Prostate gland (tissue), 2 donors: ENCODE data around the gene ADAMTS2. TPM values are rescaled to one million over a fixed set of nuclear protein-coding genes. Genes with fewer than 3 reads are reported as not detected.

Experiments
- DNase-seq: peaks from one replicate; pipeline ENCODE4 v3.0.0-alpha.2; 2019; ENCODE audit warnings: low spot score
- H3K27ac ChIP-seq, 2 donors: fragments of 200-600 bp; sonication (generic); 2 replicates each; pipeline ENCODE4 v1.5.1; 2017 to 2019
- H3K27me3 ChIP-seq: fragments of 200-600 bp; sonication (generic); replicated peaks from 2 replicates; pipeline ENCODE4 v1.5.1; 2019; ENCODE audit not compliant: insufficient read depth
- H3K36me3 ChIP-seq, 2 donors: fragments of 200-600 bp; sonication (generic); 1 replicate in 1 of 2; 2 replicates in 1 of 2; pipeline versions ENCODE4 v1.5.1 to v1.8.1; 2017 to 2019
- H3K4me1 ChIP-seq: fragments of 200-600 bp; sonication (generic); replicated peaks from 2 replicates; pipeline ENCODE4 v1.5.1; 2019
- H3K4me3 ChIP-seq, 2 donors: fragments of 200-600 bp; sonication (generic); 2 replicates each; pipeline ENCODE4 v1.5.1; 2017 to 2019
- H3K9me3 ChIP-seq: fragments of 200-600 bp; sonication (generic); 2 replicates; pipeline ENCODE4 v1.5.1; 2017
- POLR2A ChIP-seq: fragments of 450-650 bp; IDR thresholded peaks from one replicate; pipeline ENCODE4 v1.6.1; 2016; ENCODE audit warnings: antibody characterized with exemption, mild to moderate bottlenecking
- POLR2AphosphoS5 ChIP-seq: sonication (generic); formaldehyde crosslinking; IDR thresholded peaks from one replicate; pipeline ENCODE4 v1.6.1; 2017; ENCODE audit warnings: antibody characterized with exemption
- WGBS: methylation state at CpG from one replicate; pipeline ENCODE4 v1.1.5; 2018; 5-methylcytosine and 5-hydroxymethylcytosine counted together
- intact Hi-C: fragments of 100-400 bp; cut with DNase I; formaldehyde crosslinking; loops from one replicate; pipeline ENCODE4 v1.14.2; 2022
- total RNA-seq, 2 donors: library from RNA; depleted of rRNA; stranded (reverse); fragments of >200 nt; gene quantifications; one replicate each; pipeline ENCODE4 v1.1.0, GENCODE V29; 2016
- TF ChIP-seq, protein P1 (sequence below), 4 experiments: fragments of 200-600 bp in 2 of 4; fragments of 450-650 bp in 2 of 4; sonication (generic) in 2 of 4; IDR thresholded peaks; 1 replicate in 3 of 4; 2 replicates in 1 of 4; pipeline ENCODE4 v1.5.1; 2016 to 2019; ENCODE audit warnings: antibody characterized with exemption in 4 of 4, mild to moderate bottlenecking in 2 of 4, moderate library complexity in 2 of 4

The ADAMTS2 gene
- 10 to 100 TPM in 1 of 2 donors, 1 to 10 TPM in 1; 2.0 to 20.3 TPM for total RNA-seq

GRCh38 chr5:179345433-179346321 lies at the start of gene ADAMTS2:
ADAMTS2 (minus strand) TSS chr5:179345461; CDS start chr5:179345328, 133 bp downstream.
- peak within 1 kb of the TSS; percentile 36 to 38 for H3K27ac ChIP-seq
- H3K4me1 ChIP-seq = peaks cover 9% of the 10 kb centered on the region
- H3K9me3 ChIP-seq = no peaks in the 10 kb centered on the region
- DNase-seq = peak; percentile 10
- peak within 1 kb of the TSS; percentile 40 to 43 for H3K4me3 ChIP-seq
- no peaks in the 10 kb centered on the region for H3K36me3 ChIP-seq
- TF ChIP-seq, protein P1, sequence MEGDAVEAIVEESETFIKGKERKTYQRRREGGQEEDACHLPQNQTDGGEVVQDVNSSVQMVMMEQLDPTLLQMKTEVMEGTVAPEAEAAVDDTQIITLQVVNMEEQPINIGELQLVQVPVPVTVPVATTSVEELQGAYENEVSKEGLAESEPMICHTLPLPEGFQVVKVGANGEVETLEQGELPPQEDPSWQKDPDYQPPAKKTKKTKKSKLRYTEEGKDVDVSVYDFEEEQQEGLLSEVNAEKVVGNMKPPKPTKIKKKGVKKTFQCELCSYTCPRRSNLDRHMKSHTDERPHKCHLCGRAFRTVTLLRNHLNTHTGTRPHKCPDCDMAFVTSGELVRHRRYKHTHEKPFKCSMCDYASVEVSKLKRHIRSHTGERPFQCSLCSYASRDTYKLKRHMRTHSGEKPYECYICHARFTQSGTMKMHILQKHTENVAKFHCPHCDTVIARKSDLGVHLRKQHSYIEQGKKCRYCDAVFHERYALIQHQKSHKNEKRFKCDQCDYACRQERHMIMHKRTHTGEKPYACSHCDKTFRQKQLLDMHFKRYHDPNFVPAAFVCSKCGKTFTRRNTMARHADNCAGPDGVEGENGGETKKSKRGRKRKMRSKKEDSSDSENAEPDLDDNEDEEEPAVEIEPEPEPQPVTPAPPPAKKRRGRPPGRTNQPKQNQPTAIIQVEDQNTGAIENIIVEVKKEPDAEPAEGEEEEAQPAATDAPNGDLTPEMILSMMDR (IDR thresholded peaks at IDR 0.05) = no peak
- TF ChIP-seq POLR2AphosphoS5 (no peak), POLR2A (no peak)
- 11% methylated on average over 47 of the region's 67 CpGs for WGBS
- peaks cover 10% of the 10 kb centered on the region for H3K27me3 ChIP-seq
- intact Hi-C loops = loop anchor here (5.0 kb wide), 1 partner anchor 178 kb away; no protein-coding TSS in a partner anchor

DNA sequence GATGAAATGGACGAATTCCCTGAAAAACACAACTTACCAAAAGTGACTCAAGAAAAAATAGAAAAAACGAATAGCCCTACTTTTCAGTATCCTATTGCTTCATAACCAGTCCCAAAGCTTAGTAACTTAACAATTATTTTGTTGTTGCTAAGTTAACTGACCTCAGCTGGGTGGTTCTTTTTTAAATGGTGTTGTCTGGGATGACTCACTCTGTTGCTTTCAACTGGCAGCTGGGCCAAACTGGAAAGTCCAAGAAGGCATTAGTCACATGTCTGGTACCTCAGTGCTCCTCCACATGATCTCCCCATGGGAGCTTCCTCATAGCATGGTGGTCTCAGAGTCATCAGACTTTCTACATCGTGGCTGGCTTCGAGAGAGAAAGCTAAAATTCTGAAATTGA lies 47.8 kb upstream of the ADAMTS2 start:
- 75% methylated on average over 4 of the region's 4 CpGs for WGBS
- DNase-seq = no peak

GRCh38 chr5:179387151-179388110 lies 42.2 kb upstream of the ADAMTS2 start:
- WGBS = 85% methylated on average over 19 of the region's 19 CpGs

More for the DNA sequence above, 47.8 kb upstream of the ADAMTS2 start:
- Histone ChIP-seq H3K27me3 (no peaks in the 10 kb centered on the region), H3K4me3 (no peak overlapping the region), H3K4me1 (no peaks in the 10 kb centered on the region), H3K9me3 (no peaks in the 10 kb centered on the region), H3K27ac (no peak overlapping the region), H3K36me3 (no peaks in the 10 kb centered on the region)
- TF ChIP-seq POLR2AphosphoS5 (no peak), POLR2A (no peak)
- TF ChIP-seq, protein P1 (IDR thresholded peaks at IDR 0.05) = no peak
- intact Hi-C loops = no loop called here

DNA sequence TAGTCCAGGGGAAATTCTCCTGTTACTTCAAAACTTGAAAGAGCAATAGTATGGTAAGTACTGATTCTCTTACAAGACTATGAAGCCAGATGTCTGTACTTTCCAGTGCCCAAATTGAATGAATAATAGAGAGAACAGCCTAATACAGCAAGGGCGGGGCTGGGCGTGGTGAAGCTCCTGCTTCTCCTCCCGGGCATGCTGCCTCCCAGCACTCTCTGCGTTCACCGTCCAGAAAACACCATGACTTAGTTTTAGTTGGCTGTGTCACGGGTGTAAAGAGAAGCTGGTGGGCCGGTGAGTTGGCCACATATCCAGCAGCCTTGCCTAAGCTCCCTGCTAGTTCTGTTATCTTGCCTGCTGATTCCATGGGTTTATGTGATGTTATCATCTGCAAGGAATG lies 40.7 kb upstream of the ADAMTS2 start:
- Histone ChIP-seq H3K27ac (no peak overlapping the region), H3K4me3 (no peak overlapping the region), H3K27me3 (no peaks in the 10 kb centered on the region), H3K4me1 (no peaks in the 10 kb centered on the region), H3K36me3 (no peaks in the 10 kb centered on the region), H3K9me3 (no peaks in the 10 kb centered on the region)
- WGBS = 59% methylated on average over 7 of the region's 7 CpGs
- intact Hi-C loops = no loop called here
- DNase-seq = no peak
- no peak for TF ChIP-seq POLR2A
- TF ChIP-seq POLR2AphosphoS5 = no peak
- TF ChIP-seq, protein P1 (IDR thresholded peaks at IDR 0.05) = no peak

More at GRCh38 chr5:179387151-179388110, 42.2 kb upstream of the ADAMTS2 start:
- TF ChIP-seq, protein P1 (IDR thresholded peaks at IDR 0.05) = no peak
- TF ChIP-seq POLR2AphosphoS5 (no peak), POLR2A (no peak)
- intact Hi-C loops = no loop called here
- Histone ChIP-seq H3K27ac (no peak overlapping the region), H3K36me3 (no peaks in the 10 kb centered on the region), H3K4me1 (no peaks in the 10 kb centered on the region), H3K4me3 (no peak overlapping the region), H3K9me3 (no peaks in the 10 kb centered on the region), H3K27me3 (no peaks in the 10 kb centered on the region)
- no peak for DNase-seq
